A549 (cell line): ENCODE data around the gene PDLIM5. TPM values are rescaled to one million over a fixed set of nuclear protein-coding genes. Genes with fewer than 3 reads are reported as not detected.
"Not testable (repeated sequence)": the region's sequence is repeated elsewhere in the genome, so short reads cannot be mapped to it uniquely, and the experiment has no call there.

Experiments
- ATAC-seq, 2 experiments: fragments of 200-7000 bp in 1 of 2; fragments of >200 bp in 1 of 2; cut with Nextera tagmentation in 1 of 2; cut with Tn5 transposase in 1 of 2; 3 replicates each; pipeline versions ENCODE4 v1.8.0 to v1.9.1; 2018 to 2020; ENCODE audit warnings: mild to moderate bottlenecking in 1 of 2, moderate library complexity in 1 of 2
- CTCF ChIA-PET: fragments of 300-600 bp; sonication (Branson Sonifier 250); formaldehyde crosslinking; extraction: SDS; loops from one replicate; lab custom pipeline; 2021; ENCODE audit warnings: antibody characterized with exemption, inconsistent platforms; lab: Yijun Ruan, JAX
- POLR2A ChIA-PET: fragments of 350-600 bp; formaldehyde crosslinking; extraction: SDS; loops from one replicate; lab custom pipeline; 2021; ENCODE audit warnings: antibody characterized with exemption, inconsistent platforms; lab: Yijun Ruan, JAX
- DNase-seq, 2 experiments: peaks; one replicate each; pipeline versions ENCODE4 v3.0.0 to v3.0.0-alpha.2; 2011 to 2016; ENCODE audit warnings: low read depth in 1 of 2, low spot score in 1 of 2
- FAIRE-seq: peaks from 2 replicates; lab custom pipeline; 2011; peaks lifted over from hg19 to GRCh38; lab: Jason Lieb, UNC
- H3K27ac ChIP-seq, 2 experiments: fragments of >200 bp; sonication (Bioruptor Twin); formaldehyde crosslinking; 3 replicates each; pipeline ENCODE4 v1.5.1; 2016 to 2017
- H3K4me1 ChIP-seq: fragments of >200 bp; sonication (Bioruptor Twin); formaldehyde crosslinking; 3 replicates; pipeline ENCODE4 v1.6.1; 2016
- H3K4me2 ChIP-seq: fragments of >200 bp; sonication (Bioruptor Twin); formaldehyde crosslinking; 3 replicates; pipeline ENCODE4 v1.6.1; 2016
- H3K4me3 ChIP-seq: fragments of >200 bp; sonication (Bioruptor Twin); formaldehyde crosslinking; 3 replicates; pipeline ENCODE4 v1.5.1; 2016
- H3K9me3 ChIP-seq: fragments of >200 bp; sonication (Bioruptor Twin); formaldehyde crosslinking; 3 replicates; pipeline ENCODE4 v1.6.1; 2016
- CEBPB ChIP-seq, 2 experiments: fragments of >200 bp in 1 of 2; sonication (Bioruptor Twin) in 1 of 2; formaldehyde crosslinking in 1 of 2; IDR thresholded peaks; 2 replicates each; pipeline ENCODE4 v1.6.1; 2012 to 2016
- ESRRA ChIP-seq: fragments of 150-350 bp; IDR thresholded peaks from 2 replicates; pipeline ENCODE4 v1.6.1; 2014; ENCODE audit warnings: mild to moderate bottlenecking, low read length, borderline replicate concordance
- FOSL2 ChIP-seq, 2 experiments: fragments of 450-650 bp in 1 of 2; fragments of >200 bp in 1 of 2; sonication (Bioruptor Twin) in 1 of 2; formaldehyde crosslinking; IDR thresholded peaks; 2 replicates each; pipeline versions ENCODE4 v1.5.0 to v1.6.1; 2016 to 2020; ENCODE audit warnings: mild to moderate bottlenecking in 1 of 2, moderate library complexity in 1 of 2
- HDAC2 ChIP-seq: fragments of 200-600 bp; sonication (generic); IDR thresholded peaks from 2 replicates; pipeline ENCODE4 v1.6.1; 2016
- HOXA7 ChIP-seq: fragments of 250-450 bp; sonication (Bioruptor Pico); IDR thresholded peaks from 2 replicates; pipeline ENCODE4 v1.5.0; 2020; ENCODE audit warnings: mild to moderate bottlenecking, moderate library complexity
- KDM5A ChIP-seq: fragments of 200-600 bp; sonication (generic); IDR thresholded peaks from 2 replicates; pipeline ENCODE4 v1.6.1; 2016; ENCODE audit warnings: antibody characterized with exemption, mild to moderate bottlenecking
- MYC ChIP-seq: IDR thresholded peaks from 2 replicates; pipeline ENCODE4 v1.6.1; 2012; ENCODE audit warnings: mild to moderate bottlenecking, inconsistent platforms, low read length, improper control_type of control experiment, borderline replicate concordance
- PHF8 ChIP-seq: fragments of 200-600 bp; sonication (generic); IDR thresholded peaks from 2 replicates; pipeline ENCODE4 v1.6.1; 2016; ENCODE audit warnings: low read depth, mild to moderate bottlenecking, antibody characterized with exemption, moderate library complexity, borderline replicate concordance
- POLR2A ChIP-seq: IDR thresholded peaks from 2 replicates; pipeline ENCODE4 v1.6.1; 2012; ENCODE audit warnings: mild to moderate bottlenecking, low read length
- RARB ChIP-seq: fragments of 250-450 bp; sonication (Bioruptor Pico); IDR thresholded peaks from 2 replicates; pipeline ENCODE4 v1.8.0; 2021; ENCODE audit warnings: mild to moderate bottlenecking, moderate library complexity
- RCOR1 ChIP-seq: fragments of 150-350 bp; IDR thresholded peaks from 2 replicates; pipeline ENCODE4 v1.6.1; 2014; ENCODE audit warnings: antibody characterized with exemption, low read length, low read depth
- SMC3 ChIP-seq: fragments of >200 bp; sonication (Bioruptor Twin); formaldehyde crosslinking; IDR thresholded peaks from 3 replicates; pipeline ENCODE4 v1.6.1; 2018; ENCODE audit warnings: inconsistent platforms
- ZFP36 ChIP-seq: fragments of 450-650 bp; IDR thresholded peaks from 2 replicates; pipeline ENCODE4 v1.6.1; 2014; ENCODE audit warnings: borderline replicate concordance; ENCODE audit not compliant: partially characterized antibody
- WGBS: methylation state at CpG from one replicate; pipeline ENCODE4 v1.1.6; 2017; ENCODE audit errors: missing lambda C conversion rate; 5-methylcytosine and 5-hydroxymethylcytosine counted together
- polyA plus RNA-seq, 4 experiments: library from polyadenylated mRNA; depleted of rRNA in 3 of 4; stranded (reverse); fragments of >200 nt; fragmentation: RNase III in 1 of 4; extraction: RNeasy Plus Mini Kit Qiagen cat#74134 plus additional on column Dnase treatment in 1 of 4; gene quantifications; 2 replicates in 3 of 4; 3 replicates in 1 of 4; pipeline ENCODE4 v1.2.3, GENCODE V29; 2011 to 2017
- TF ChIP-seq, protein P1 (sequence below): fragments of >200 bp; sonication (Bioruptor Twin); formaldehyde crosslinking; IDR thresholded peaks from 2 replicates; pipeline ENCODE4 v1.6.1; 2016
- TF ChIP-seq, protein P2 (sequence below): fragments of 450-650 bp; IDR thresholded peaks from 2 replicates; pipeline ENCODE4 v1.6.1; 2014; ENCODE audit warnings: antibody characterized with exemption
- TF ChIP-seq, protein P3 (sequence below): IDR thresholded peaks from 2 replicates; pipeline ENCODE4 v1.6.1; 2012
- TF ChIP-seq, protein P4 (sequence below): fragments of 250-450 bp; sonication (Bioruptor Pico); IDR thresholded peaks from 2 replicates; pipeline ENCODE4 v1.5.0; 2021; ENCODE audit warnings: mild to moderate bottlenecking, moderate library complexity, borderline replicate concordance

PDLIM5 gene
- polyA plus RNA-seq, 2 of the 4 experiments (the other 2 are of a cell fraction), result 54.2 to 242 TPM

DNA sequence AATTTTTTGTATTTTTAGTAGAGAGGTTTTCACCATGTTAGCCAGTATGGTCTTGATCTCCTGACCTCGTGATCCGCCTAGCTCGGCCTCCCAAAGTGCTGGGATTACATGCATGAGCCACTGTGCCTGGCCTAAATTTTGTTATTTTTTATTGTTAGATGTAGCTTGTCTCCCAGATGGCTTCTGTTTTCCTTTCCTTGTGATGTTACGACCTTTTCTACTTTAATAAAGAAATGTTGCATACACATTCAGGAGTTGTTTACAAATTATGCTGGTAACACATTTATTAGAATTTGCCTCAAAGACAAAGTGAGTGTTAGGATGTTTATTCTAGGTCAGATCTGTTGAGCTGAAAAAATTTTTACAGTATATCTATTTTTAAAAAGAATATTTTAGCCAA, 18.4 kb downstream of the PDLIM5 start:
- H3K4me1 ChIP-seq, result peaks cover 33% of the 10 kb centered on the region
- ATAC-seq (no peak), FAIRE-seq (no peak), DNase-seq (no peak)
- POLR2A ChIA-PET, result no interaction called here
- WGBS, result 95% methylated on average over 4 of the region's 4 CpGs
- H3K4me2 ChIP-seq, result no peak overlapping the region
- H3K27ac ChIP-seq, result no peak overlapping the region
- H3K4me3 ChIP-seq, result no peak overlapping the region
- CTCF ChIA-PET, result interaction anchor here (1.5 kb wide), 1 partner anchor 63 kb away, joined by 3 read pairs; no protein-coding TSS in a partner anchor
- TF ChIP-seq POLR2A, result no peak
- TF ChIP-seq ESRRA, result no peak
- no peak for TF ChIP-seq PHF8
- TF ChIP-seq, protein P1, sequence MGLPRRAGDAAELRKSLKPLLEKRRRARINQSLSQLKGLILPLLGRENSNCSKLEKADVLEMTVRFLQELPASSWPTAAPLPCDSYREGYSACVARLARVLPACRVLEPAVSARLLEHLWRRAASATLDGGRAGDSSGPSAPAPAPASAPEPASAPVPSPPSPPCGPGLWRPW, result no peak
- no peak for TF ChIP-seq RARB (CRISPR knock-in tag)
- TF ChIP-seq MYC, result no peak
- TF ChIP-seq CEBPB (IDR thresholded peaks at IDR 0.05), result no peak
- TF ChIP-seq ZFP36, result no peak
- TF ChIP-seq, protein P2, sequence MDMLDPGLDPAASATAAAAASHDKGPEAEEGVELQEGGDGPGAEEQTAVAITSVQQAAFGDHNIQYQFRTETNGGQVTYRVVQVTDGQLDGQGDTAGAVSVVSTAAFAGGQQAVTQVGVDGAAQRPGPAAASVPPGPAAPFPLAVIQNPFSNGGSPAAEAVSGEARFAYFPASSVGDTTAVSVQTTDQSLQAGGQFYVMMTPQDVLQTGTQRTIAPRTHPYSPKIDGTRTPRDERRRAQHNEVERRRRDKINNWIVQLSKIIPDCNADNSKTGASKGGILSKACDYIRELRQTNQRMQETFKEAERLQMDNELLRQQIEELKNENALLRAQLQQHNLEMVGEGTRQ, result no peak
- no peak for TF ChIP-seq RCOR1
- no peak for TF ChIP-seq HOXA7 (CRISPR knock-in tag)
- TF ChIP-seq, protein P3, sequence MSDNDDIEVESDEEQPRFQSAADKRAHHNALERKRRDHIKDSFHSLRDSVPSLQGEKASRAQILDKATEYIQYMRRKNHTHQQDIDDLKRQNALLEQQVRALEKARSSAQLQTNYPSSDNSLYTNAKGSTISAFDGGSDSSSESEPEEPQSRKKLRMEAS, result no peak
- no peak for TF ChIP-seq KDM5A
- TF ChIP-seq HDAC2, result no peak
- no peak for TF ChIP-seq SMC3
- H3K9me3 ChIP-seq, result 0 out of 3 replicates have a peak, but pooled peaks cover 3% of the 10 kb centered on the region

DNA sequence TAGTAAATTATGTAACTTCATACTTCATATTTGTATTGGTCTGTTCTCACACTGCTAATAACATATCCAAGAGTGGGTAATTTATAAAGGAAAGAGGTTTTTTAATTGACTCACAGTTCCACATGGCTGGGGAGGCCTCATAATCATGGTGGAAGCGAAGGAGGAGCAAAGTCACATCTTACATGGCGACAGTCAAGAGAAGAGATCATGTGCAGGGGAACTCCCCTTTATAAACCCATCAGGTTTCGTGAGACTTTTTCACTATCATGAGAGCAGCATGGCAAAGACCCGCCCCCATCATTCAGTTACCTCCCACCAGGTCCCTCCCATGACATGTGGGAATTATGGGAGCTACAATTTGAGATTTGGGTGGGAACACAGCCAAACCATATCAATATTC, 19.0 kb downstream of the PDLIM5 start:
- DNase-seq, POLR2A ChIA-PET, FAIRE-seq, H3K4me3 ChIP-seq, H3K27ac ChIP-seq, H3K4me2 ChIP-seq, ATAC-seq, H3K9me3 ChIP-seq: not testable (repeated sequence)
- CTCF ChIA-PET, result interaction anchor here (1.5 kb wide), 1 partner anchor 64 kb away, joined by 3 read pairs; no protein-coding TSS in a partner anchor
- peaks cover 39% of the 10 kb centered on the region for H3K4me1 ChIP-seq
- WGBS, result 100% methylated on average over 4 of the region's 4 CpGs

DNA sequence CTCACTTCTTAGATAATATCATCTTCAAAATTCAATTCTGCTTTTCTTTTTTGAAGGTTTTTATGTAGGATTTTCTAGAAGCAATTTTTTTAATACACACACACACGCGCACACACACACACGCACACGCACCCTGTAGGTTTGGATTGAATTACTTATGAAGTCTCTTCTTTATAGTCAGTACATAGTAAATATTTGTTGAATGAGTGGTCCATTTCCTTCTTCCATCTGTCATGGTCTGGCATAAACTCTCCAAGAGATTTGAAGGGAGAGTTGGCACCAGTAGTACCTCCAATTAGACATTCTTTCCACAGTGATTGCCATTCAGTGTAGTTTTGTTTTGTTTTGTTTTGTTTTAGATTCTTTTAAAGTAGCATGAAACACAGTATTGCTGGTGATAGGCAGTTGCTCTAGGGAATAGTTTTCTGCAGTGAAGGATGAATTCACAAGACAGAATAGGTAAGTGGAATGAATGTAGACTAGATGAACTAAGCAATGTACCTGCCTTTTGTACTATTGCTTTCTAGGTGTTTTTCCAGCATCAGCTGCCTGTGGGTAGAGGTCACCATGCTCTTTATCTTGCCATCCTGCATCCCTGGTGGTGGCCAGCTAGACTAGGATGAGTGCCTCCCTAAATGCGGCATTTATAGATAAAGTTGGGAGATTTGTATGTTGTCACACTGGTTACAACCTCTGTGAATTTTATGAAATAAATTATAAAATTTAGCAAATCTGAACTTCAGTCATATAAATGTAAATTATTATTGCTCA, 20.5 kb downstream of the PDLIM5 start:
- DNase-seq (no peak), ATAC-seq (peak; percentile 41 to 45; a peak in 5 of 6 replicates), FAIRE-seq (no peak)
- Histone ChIP-seq H3K9me3 (0 out of 3 replicates have a peak, but pooled peaks cover 3% of the 10 kb centered on the region), H3K4me1 (peaks cover 48% of the 10 kb centered on the region), H3K27ac (no peak overlapping the region), H3K4me2 (peak overlapping the region; percentile 23), H3K4me3 (no peak overlapping the region)
- TF ChIP-seq FOSL2 (IDR thresholded peaks at IDR 0.05) (no peak), FOSL2 (CRISPR knock-in tag; IDR thresholded peaks at IDR 0.05) (0 out of 2 replicates have a peak, but pooled peaks have one; percentile 3)
- TF ChIP-seq, protein P4, sequence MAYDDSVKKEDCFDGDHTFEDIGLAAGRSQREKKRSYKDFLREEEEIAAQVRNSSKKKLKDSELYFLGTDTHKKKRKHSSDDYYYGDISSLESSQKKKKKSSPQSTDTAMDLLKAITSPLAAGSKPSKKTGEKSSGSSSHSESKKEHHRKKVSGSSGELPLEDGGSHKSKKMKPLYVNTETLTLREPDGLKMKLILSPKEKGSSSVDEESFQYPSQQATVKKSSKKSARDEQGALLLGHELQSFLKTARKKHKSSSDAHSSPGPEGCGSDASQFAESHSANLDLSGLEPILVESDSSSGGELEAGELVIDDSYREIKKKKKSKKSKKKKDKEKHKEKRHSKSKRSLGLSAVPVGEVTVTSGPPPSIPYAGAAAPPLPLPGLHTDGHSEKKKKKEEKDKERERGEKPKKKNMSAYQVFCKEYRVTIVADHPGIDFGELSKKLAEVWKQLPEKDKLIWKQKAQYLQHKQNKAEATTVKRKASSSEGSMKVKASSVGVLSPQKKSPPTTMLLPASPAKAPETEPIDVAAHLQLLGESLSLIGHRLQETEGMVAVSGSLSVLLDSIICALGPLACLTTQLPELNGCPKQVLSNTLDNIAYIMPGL, result no peak
- 64% methylated on average over 5 of the region's 5 CpGs for WGBS
- ChIA-PET POLR2A (no interaction called here), CTCF (no interaction called here)
